GM23338 (cell line): ENCODE data around the gene RBM19. TPM values are rescaled to one million over a fixed set of nuclear protein-coding genes. Genes with fewer than 3 reads are reported as not detected.

Experiments used
- ATAC-seq: fragments of 200-7000 bp; cut with Tn5 transposase; 3 replicates; pipeline ENCODE4 v1.9.1; 2020
- DNase-seq: peaks from one replicate; pipeline ENCODE4 v3.0.0-alpha.2; 2015; ENCODE audit warnings: low spot score
- H2AFZ ChIP-seq: fragments of 200-600 bp; sonication (generic); 2 replicates; pipeline ENCODE4 v1.8.0; 2016; ENCODE audit warnings: antibody characterized with exemption, mild to moderate bottlenecking, moderate library complexity
- H3F3A ChIP-seq: fragments of 200-600 bp; sonication (generic); replicated peaks from 2 replicates; pipeline ENCODE4 v1.8.0; 2017; ENCODE audit warnings: antibody characterized with exemption, mixed run types, low read depth
- H3K27ac ChIP-seq: fragments of 200-600 bp; sonication (generic); 2 replicates; pipeline ENCODE4 v1.6.1; 2016; ENCODE audit warnings: low read depth
- H3K27me3 ChIP-seq: fragments of 200-600 bp; sonication (generic); 2 replicates; pipeline ENCODE4 v1.8.0; 2016; ENCODE audit warnings: mild to moderate bottlenecking, mixed run types, moderate library complexity; ENCODE audit not compliant: insufficient read depth
- H3K36me3 ChIP-seq: fragments of 200-600 bp; sonication (generic); 2 replicates; pipeline ENCODE4 v1.8.0; 2016; ENCODE audit warnings: mild to moderate bottlenecking; ENCODE audit not compliant: insufficient read depth
- H3K4me1 ChIP-seq: fragments of 200-600 bp; sonication (generic); 2 replicates; pipeline ENCODE4 v1.8.0; 2016; ENCODE audit warnings: mild to moderate bottlenecking, moderate library complexity; ENCODE audit not compliant: insufficient read depth
- H3K4me2 ChIP-seq: fragments of 200-600 bp; sonication (generic); 2 replicates; pipeline ENCODE4 v1.7.1; 2017; ENCODE audit warnings: mixed run types
- H3K4me3 ChIP-seq: fragments of 200-600 bp; sonication (generic); 2 replicates; pipeline ENCODE4 v1.6.1; 2016; ENCODE audit warnings: mixed run types
- H3K79me2 ChIP-seq: fragments of 200-600 bp; sonication (generic); replicated peaks from 2 replicates; pipeline ENCODE4 v1.8.0; 2017; ENCODE audit warnings: mild to moderate bottlenecking; ENCODE audit not compliant: insufficient read depth
- H3K9me2 ChIP-seq: fragments of 200-600 bp; sonication (generic); 2 replicates; pipeline ENCODE4 v1.8.0; 2017; ENCODE audit not compliant: insufficient read depth
- H4K20me1 ChIP-seq: fragments of 200-600 bp; sonication (generic); replicated peaks from 2 replicates; pipeline ENCODE4 v1.8.0; 2017; ENCODE audit warnings: mild to moderate bottlenecking; ENCODE audit not compliant: insufficient read depth
- H3K27ac Mint-ChIP-seq: 2 replicates; pipeline ENCODE4 v1.8.0; 2020; ENCODE audit warnings: inconsistent platforms, mild to moderate bottlenecking, moderate library complexity, mixed read lengths
- H3K27me3 Mint-ChIP-seq: 3 replicates; pipeline ENCODE4 v1.8.0; 2022; ENCODE audit warnings: low read depth, mild to moderate bottlenecking, moderate library complexity, mixed read lengths, inconsistent platforms; ENCODE audit not compliant: insufficient read depth, poor library complexity
- H3K36me3 Mint-ChIP-seq: 3 replicates; pipeline ENCODE4 v1.8.0; 2021; ENCODE audit warnings: low read depth, mild to moderate bottlenecking, inconsistent platforms, moderate library complexity, mixed read lengths
- H3K4me1 Mint-ChIP-seq: 3 replicates; pipeline ENCODE4 v1.8.0; 2020; ENCODE audit warnings: mild to moderate bottlenecking, inconsistent platforms, mixed read lengths
- H3K4me3 Mint-ChIP-seq: 3 replicates; pipeline ENCODE4 v1.8.0; 2021; ENCODE audit warnings: moderate library complexity, mild to moderate bottlenecking, inconsistent platforms, mixed read lengths
- H3K9me3 Mint-ChIP-seq: 3 replicates; pipeline ENCODE4 v1.8.0; 2020; ENCODE audit warnings: moderate library complexity, mild to moderate bottlenecking, inconsistent platforms, mixed read lengths
- CREB1 ChIP-seq: fragments of 250-450 bp; sonication (Bioruptor Pico); IDR thresholded peaks from 2 replicates; pipeline ENCODE4 v1.5.0; 2020; ENCODE audit warnings: low read depth, mild to moderate bottlenecking, moderate library complexity
- CTCF ChIP-seq, 2 experiments: fragments of 200-600 bp in 1 of 2; sonication (generic) in 1 of 2; conservative IDR thresholded peaks; 2 replicates each; pipeline versions ENCODE4 v1.5.1 to v1.6.1; 2016 to 2017; ENCODE audit warnings: antibody characterized with exemption in 2 of 2, low read depth in 2 of 2, mild to moderate bottlenecking in 2 of 2, moderate library complexity in 1 of 2
- EZH2 ChIP-seq: fragments of 200-600 bp; sonication (generic); IDR thresholded peaks from one replicate; pipeline ENCODE4 v1.8.0; 2017; ENCODE audit warnings: antibody characterized with exemption, mild to moderate bottlenecking, low read depth; ENCODE audit not compliant: unreplicated experiment
- EZH2phosphoT487 ChIP-seq: fragments of 200-600 bp; sonication (generic); IDR thresholded peaks from one replicate; pipeline ENCODE4 v1.8.1; 2018; ENCODE audit warnings: antibody characterized with exemption; ENCODE audit not compliant: unreplicated experiment
- JUNB ChIP-seq: IDR thresholded peaks from one replicate; pipeline ENCODE4 v1.6.1; 2016; ENCODE audit warnings: antibody characterized with exemption; ENCODE audit not compliant: unreplicated experiment
- NANOG ChIP-seq: IDR thresholded peaks from 2 replicates; pipeline ENCODE4 v1.6.1; 2016; ENCODE audit warnings: antibody characterized with exemption, borderline replicate concordance
- POLR2AphosphoS5 ChIP-seq: IDR thresholded peaks from 2 replicates; pipeline ENCODE4 v1.6.1; 2016; ENCODE audit warnings: antibody characterized with exemption, low read depth
- REST ChIP-seq: IDR thresholded peaks from one replicate; pipeline ENCODE4 v1.6.1; 2018; ENCODE audit warnings: antibody characterized with exemption; ENCODE audit not compliant: unreplicated experiment
- STAT1 ChIP-seq: IDR thresholded peaks from one replicate; pipeline ENCODE4 v1.6.1; 2016; ENCODE audit warnings: antibody characterized with exemption; ENCODE audit not compliant: unreplicated experiment
- ZNF331 ChIP-seq: fragments of 250-450 bp; sonication (Bioruptor Pico); IDR thresholded peaks from 2 replicates; pipeline ENCODE4 v1.5.0; 2020; ENCODE audit warnings: low read depth, mild to moderate bottlenecking, moderate library complexity
- polyA plus RNA-seq: library from polyadenylated mRNA; unstranded; fragments of >200 nt; fragmentation: Nextera tagmentation; extraction: Ambion mirVana; gene quantifications from 2 replicates; pipeline ENCODE4 v1.2.1, GENCODE V29; 2016
- total RNA-seq: library from RNA; depleted of rRNA; stranded (reverse); fragments of >200 nt; shearing (Covaris generic); gene quantifications from 2 replicates; pipeline ENCODE4 v1.2.3, GENCODE V29; 2014

The RBM19 gene
- total and polyA plus RNA-seq, 2 experiments from 2014 or later, result 43.4 to 56.7 TPM

- Histone ChIP-seq H4K20me1 (no peaks in the 10 kb centered on the region), H2AFZ (no peak overlapping the region), H3K9me2 (no peaks in the 10 kb centered on the region), H3K27ac (peak overlapping the region; percentile 97), H3K27me3 (no peaks in the 10 kb centered on the region), H3F3A (0 out of 2 replicates have a peak, but pooled peaks cover 4% of the 10 kb centered on the region), H3K36me3 (no peaks in the 10 kb centered on the region), H3K79me2 (no peaks in the 10 kb centered on the region), H3K4me3 (peak overlapping the region; percentile 36; the same call in 1 of the 2 replicates), H3K4me2 (peak overlapping the region; percentile 50), H3K4me1 (peaks cover 41% of the 10 kb centered on the region)
- no peaks in the 10 kb centered on the region for H3K9me3 Mint-ChIP-seq
- H3K4me1 Mint-ChIP-seq, result peaks cover 56% of the 10 kb centered on the region
- H3K4me3 Mint-ChIP-seq, result peak overlapping the region; percentile 6
- H3K27me3 Mint-ChIP-seq, result peaks cover 5% of the 10 kb centered on the region
- DNase-seq (peak; percentile 42), ATAC-seq (peak; percentile 13)
- peak overlapping the region; percentile 92 for H3K27ac Mint-ChIP-seq
- H3K36me3 Mint-ChIP-seq, result peaks cover 11% of the 10 kb centered on the region
- TF ChIP-seq ZNF331 (CRISPR knock-in tag) (no peak), EZH2 (no peak), CREB1 (CRISPR knock-in tag) (no peak)
These were observed 103.3 kb downstream of the RBM19 start for GRCh38 chr12:113862590-113863454.

GRCh38 chr12:113861708-113862312, 104.3 kb downstream of the RBM19 start:
- peak; percentile 67 for DNase-seq
- Histone ChIP-seq H3F3A (0 out of 2 replicates have a peak, but pooled peaks cover 4% of the 10 kb centered on the region), H3K9me2 (no peaks in the 10 kb centered on the region), H3K27ac (peak overlapping the region; percentile 97), H3K27me3 (no peaks in the 10 kb centered on the region), H3K36me3 (no peaks in the 10 kb centered on the region), H2AFZ (no peak overlapping the region), H3K79me2 (no peaks in the 10 kb centered on the region), H3K4me2 (peak overlapping the region; percentile 50), H3K4me3 (peak overlapping the region; percentile 36; the same call in 1 of the 2 replicates), H4K20me1 (no peaks in the 10 kb centered on the region), H3K4me1 (peaks cover 41% of the 10 kb centered on the region)
- ATAC-seq, result peak; percentile 60
- Mint-ChIP-seq H3K9me3 (no peaks in the 10 kb centered on the region), H3K27ac (peak overlapping the region; percentile 92), H3K27me3 (peaks cover 5% of the 10 kb centered on the region), H3K4me3 (peak overlapping the region; percentile 42; the same call in 2 of the 3 replicates), H3K4me1 (peaks cover 56% of the 10 kb centered on the region), H3K36me3 (peaks cover 16% of the 10 kb centered on the region)
- TF ChIP-seq EZH2 (no peak), REST (no peak), CREB1 (CRISPR knock-in tag) (no peak), NANOG (no peak), CTCF (conservative IDR thresholded peaks at IDR 0.05; ENCODE audit: low read depth in 2 of 2) (no peak), EZH2phosphoT487 (no peak), JUNB (no peak), STAT1 (no peak), ZNF331 (CRISPR knock-in tag) (no peak), POLR2AphosphoS5 (no peak)
